HepG2 (cell line): ENCODE measurements around the gene TNFRSF13B. TPM values are rescaled to one million over a fixed set of nuclear protein-coding genes. Genes with fewer than 3 reads are reported as not detected.
A peak's percentile ranks its signal among the peaks of the same experiment; 100 is the strongest.

Experiments used
- AGO1 ChIP-seq: fragments of 200-400 bp; formaldehyde crosslinking; IDR thresholded peaks from 2 replicates; pipeline ENCODE4 v1.6.1; 2017; ENCODE audit warnings: mild to moderate bottlenecking, low read depth, low read length, moderate library complexity; ENCODE audit not compliant: poor library complexity, severe bottlenecking
- ARHGAP35 ChIP-seq: sonication (generic); formaldehyde crosslinking; IDR thresholded peaks from 2 replicates; pipeline ENCODE4 v1.9.0; 2022; ENCODE audit warnings: mild to moderate bottlenecking, inconsistent platforms, moderate library complexity, missing genetic modification reagents, borderline replicate concordance
- ARID4A ChIP-seq: sonication (generic); formaldehyde crosslinking; IDR thresholded peaks from 2 replicates; pipeline ENCODE4 v1.5.0; 2020; ENCODE audit warnings: mild to moderate bottlenecking, missing genetic modification reagents, borderline replicate concordance
- CBX5 ChIP-seq: sonication (generic); formaldehyde crosslinking; IDR thresholded peaks from 2 replicates; pipeline ENCODE4 v1.4.0; 2020; ENCODE audit warnings: missing genetic modification reagents, borderline replicate concordance
- FOXK1 ChIP-seq: sonication (generic); formaldehyde crosslinking; IDR thresholded peaks from 2 replicates; pipeline ENCODE4 v1.4.0; 2020; ENCODE audit warnings: low read depth, missing genetic modification reagents, borderline replicate concordance
- HNF4G ChIP-seq, 2 experiments: sonication (generic) in 1 of 2; formaldehyde crosslinking in 1 of 2; IDR thresholded peaks; 2 replicates each; pipeline versions ENCODE4 v1.4.0 to v1.6.1; 2011 to 2020; ENCODE audit warnings: borderline replicate concordance in 2 of 2, low read depth in 2 of 2, mild to moderate bottlenecking in 2 of 2, low read length in 1 of 2, missing genetic modification reagents in 1 of 2, moderate library complexity in 1 of 2
- HNRNPL ChIP-seq: fragments of 200-400 bp; formaldehyde crosslinking; IDR thresholded peaks from 2 replicates; pipeline ENCODE4 v1.6.1; 2017; ENCODE audit warnings: mild to moderate bottlenecking, low read depth, low read length
- KDM2A ChIP-seq: sonication (generic); formaldehyde crosslinking; IDR thresholded peaks from 2 replicates; pipeline ENCODE4 v1.4.0; 2020; ENCODE audit warnings: low read depth, missing genetic modification reagents, borderline replicate concordance
- PRDM10 ChIP-seq: sonication (generic); formaldehyde crosslinking; IDR thresholded peaks from 2 replicates; pipeline ENCODE4 v1.4.0; 2020; ENCODE audit warnings: low read depth, missing genetic modification reagents
- PRDM4 ChIP-seq: sonication (generic); formaldehyde crosslinking; IDR thresholded peaks from 2 replicates; pipeline ENCODE4 v1.9.0; 2021; ENCODE audit warnings: missing genetic modification reagents, borderline replicate concordance
- YY1 ChIP-seq: IDR thresholded peaks from 2 replicates; pipeline ENCODE4 v1.6.1; 2011; ENCODE audit warnings: low read length, low read depth, moderate library complexity, mild to moderate bottlenecking; ENCODE audit not compliant: insufficient read depth, insufficient replicate concordance
- ZNF143 ChIP-seq: sonication (generic); formaldehyde crosslinking; IDR thresholded peaks from 2 replicates; pipeline ENCODE4 v1.4.0; 2020; ENCODE audit warnings: missing genetic modification reagents
- ZNF350 ChIP-seq: sonication (generic); formaldehyde crosslinking; IDR thresholded peaks from 2 replicates; pipeline ENCODE4 v1.4.0; 2020; ENCODE audit warnings: mild to moderate bottlenecking, low read depth, missing genetic modification reagents, borderline replicate concordance
- ZNF7 ChIP-seq: IDR thresholded peaks from 2 replicates; pipeline ENCODE4 v1.6.1; 2016; ENCODE audit warnings: missing biosample characterization, missing genetic modification reagents
- polyA plus RNA-seq, 8 experiments: library from polyadenylated mRNA; depleted of rRNA in 3 of 8; stranded (reverse) in 7 of 8; unstranded in 1 of 8; fragments of >200 nt; fragmentation: Illumina TruSeq in 4 of 8; extraction: Trizol in 4 of 8; gene quantifications; 2 replicates each; pipeline versions ENCODE4 v1.2.1 to v1.2.3, GENCODE V29; 2011 to 2016; ENCODE audit warnings: low read depth in 4 of 8, missing spikeins in 1 of 8, mixed read lengths in 1 of 8; ENCODE audit not compliant: insufficient read depth in 1 of 8
- total RNA-seq, 5 experiments: library from RNA; depleted of rRNA; stranded (reverse); fragments of >200 nt; fragmentation: Illumina TruSeq; extraction: Trizol; gene quantifications; 2 replicates each; pipeline ENCODE4 v1.2.3, GENCODE V29; 2016; ENCODE audit warnings: low read depth in 1 of 5

TNFRSF13B gene
- total and polyA plus RNA-seq, 2 of the 13 experiments (the other 11 are each of a cell fraction or from before 2014, with no cell fraction given) = not detected

DNA sequence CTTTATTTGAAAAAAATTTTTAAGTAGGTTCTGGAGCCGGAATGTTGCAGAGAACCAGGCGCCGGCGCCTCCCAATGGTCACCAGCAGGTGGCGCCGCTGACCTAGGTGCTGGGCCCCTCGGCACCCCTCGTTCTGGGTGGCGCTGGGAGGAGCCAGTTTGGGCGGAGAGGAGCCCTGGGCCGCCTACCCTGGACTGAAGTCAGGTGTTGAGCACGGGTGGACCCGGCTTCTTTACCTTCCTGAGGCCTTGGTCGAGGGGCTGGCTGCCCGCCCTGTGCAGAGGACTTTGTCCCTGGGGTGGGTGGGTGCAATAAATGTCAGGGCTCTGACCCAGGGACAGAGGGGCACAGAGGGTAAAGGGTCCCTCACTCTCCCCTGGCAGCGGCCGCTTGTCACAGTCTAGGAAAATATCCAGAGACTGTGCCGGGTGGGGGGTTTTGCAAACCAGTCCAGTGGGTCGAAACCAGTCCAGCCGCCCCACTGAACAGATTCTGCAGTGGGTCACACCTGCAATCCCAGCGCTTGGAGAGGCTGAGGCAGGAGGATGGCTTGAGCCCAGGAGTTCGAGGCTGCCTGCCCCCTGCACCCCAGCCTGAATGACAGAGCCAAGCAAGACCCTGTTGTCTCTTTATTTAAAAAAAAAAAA is 30.1 kb upstream of the TNFRSF13B start (continued):
- TF ChIP-seq CBX5 (CRISPR knock-in tag) (no peak), ZNF143 (CRISPR knock-in tag) (no peak), ARHGAP35 (CRISPR knock-in tag) (no peak), HNF4G (IDR thresholded peaks at IDR 0.05; ENCODE audit: borderline replicate concordance, low read depth, low read length) (no peak), HNF4G (CRISPR knock-in tag; IDR thresholded peaks at IDR 0.05; ENCODE audit: borderline replicate concordance, low read depth) (0 out of 2 replicates have a peak, but pooled peaks have one; percentile 33), FOXK1 (CRISPR knock-in tag) (no peak), ZNF350 (CRISPR knock-in tag) (peak; percentile 27; the same call in 1 of the 2 replicates), PRDM10 (CRISPR knock-in tag) (0 out of 2 replicates have a peak, but pooled peaks have one; percentile 23), AGO1 (no peak), YY1 (no peak), PRDM4 (CRISPR knock-in tag) (no peak), ZNF7 (CRISPR knock-in tag) (no peak), KDM2A (CRISPR knock-in tag) (peak; percentile 63; the same call in 1 of the 2 replicates), HNRNPL (peak; percentile 26; the same call in 1 of the 2 replicates), ARID4A (CRISPR knock-in tag) (peak; percentile 25; the same call in 1 of the 2 replicates)
